Endothelial cell of umbilical vein (primary cell): Measurements from ENCODE around the gene PDE11A. TPM values are rescaled to one million over a fixed set of nuclear protein-coding genes. Genes with fewer than 3 reads are reported as not detected.

Experiments
- BruUV-seq: library from RNA; stranded (reverse); fragments of 400-500 nt; replicated peaks from 2 replicates; lab custom pipeline; 2021; lab: Mats Ljungman, UMichigan
- CTCF ChIA-PET: fragments of 300-600, 350-600 bp; sonication (Branson Sonifier 250); formaldehyde crosslinking; loops from one replicate; lab custom pipeline; 2021; ENCODE audit warnings: antibody characterized with exemption, inconsistent platforms; lab: Charles Lee
- POLR2A ChIA-PET: fragments of 300-600, 350-600 bp; sonication (Branson Sonifier 250); formaldehyde crosslinking; loops from one replicate; lab custom pipeline; 2021; ENCODE audit warnings: antibody characterized with exemption, inconsistent platforms; lab: Charles Lee
- DNase-seq: peaks from one replicate; pipeline ENCODE4 v3.0.0-alpha.2; 2011; ENCODE audit warnings: low read depth, low spot score
- FAIRE-seq: peaks from 2 replicates; lab custom pipeline; 2011; peaks lifted over from hg19 to GRCh38; lab: Jason Lieb, UNC
- H2AFZ ChIP-seq: 2 replicates; pipeline ENCODE4 v1.6.0; 2012; ENCODE audit warnings: low read depth, low read length, control low read depth, inconsistent platforms
- H3K27ac ChIP-seq: 2 replicates; pipeline ENCODE4 v1.5.1; 2011; ENCODE audit warnings: low read depth, mild to moderate bottlenecking, control low read depth, low read length, moderate library complexity; ENCODE audit not compliant: insufficient read depth
- H3K27me3 ChIP-seq, 2 experiments: 2 replicates each; pipeline versions ENCODE4 v1.6.0 to v1.6.1; 2011; ENCODE audit warnings: low read length in 2 of 2, mixed read lengths in 1 of 2; ENCODE audit not compliant: control insufficient read depth in 2 of 2, insufficient read depth in 2 of 2
- H3K36me3 ChIP-seq, 2 experiments: 2 replicates in 1 of 2; 3 replicates in 1 of 2; pipeline ENCODE4 v1.5.1; 2011; ENCODE audit warnings: low read length in 2 of 2, mild to moderate bottlenecking in 1 of 2, moderate library complexity in 1 of 2; ENCODE audit not compliant: control insufficient read depth in 2 of 2, insufficient read depth in 2 of 2; ENCODE audit errors: extremely low read depth in 1 of 2
- H3K4me1 ChIP-seq: 3 replicates; pipeline ENCODE4 v1.5.1; 2011; ENCODE audit warnings: mild to moderate bottlenecking, low read length; ENCODE audit not compliant: control insufficient read depth, insufficient read depth; ENCODE audit errors: extremely low read depth
- H3K4me2 ChIP-seq: 2 replicates; pipeline ENCODE4 v1.6.1; 2011; ENCODE audit warnings: low read length, control low read depth, mixed read lengths; ENCODE audit not compliant: insufficient read depth
- H3K4me3 ChIP-seq, 3 experiments: fragments of 200-600 bp in 1 of 3; sonication (generic), shearing (Covaris generic) in 1 of 3; replicated peaks in 1 of 3; 2 replicates each; pipeline ENCODE4 v1.5.1; 2011 to 2016; ENCODE audit warnings: control low read depth in 3 of 3, low read length in 3 of 3, mild to moderate bottlenecking in 2 of 3, inconsistent platforms in 1 of 3, low read depth in 1 of 3, moderate library complexity in 1 of 3; ENCODE audit not compliant: insufficient read depth in 1 of 3
- H3K79me2 ChIP-seq: 2 replicates; pipeline ENCODE4 v1.6.0; 2012; ENCODE audit warnings: low read length, inconsistent platforms; ENCODE audit not compliant: control insufficient read depth, insufficient read depth
- H3K9ac ChIP-seq: replicated peaks from 2 replicates; pipeline ENCODE3; 2011; ENCODE audit warnings: low read length, control low read depth; ENCODE audit not compliant: insufficient read depth; ENCODE audit errors: extremely low read depth
- H3K9me1 ChIP-seq: replicated peaks from 3 replicates; pipeline ENCODE4 v1.6.0; 2011; ENCODE audit warnings: mild to moderate bottlenecking, low read length; ENCODE audit not compliant: control insufficient read depth, insufficient read depth; ENCODE audit errors: extremely low read depth
- H3K9me3 ChIP-seq: replicated peaks from 2 replicates; pipeline ENCODE4 v1.5.1; 2012; ENCODE audit warnings: low read length, inconsistent platforms; ENCODE audit not compliant: control insufficient read depth, insufficient read depth
- H4K20me1 ChIP-seq: replicated peaks from 2 replicates; pipeline ENCODE3; 2011; ENCODE audit warnings: mild to moderate bottlenecking, low read length; ENCODE audit not compliant: control insufficient read depth, insufficient read depth; ENCODE audit errors: extremely low read depth
- EZH2 ChIP-seq: IDR thresholded peaks from 2 replicates; pipeline ENCODE4 v1.6.1; 2012; ENCODE audit warnings: borderline replicate concordance, low read depth, mild to moderate bottlenecking, moderate library complexity, low read length, inconsistent platforms; ENCODE audit not compliant: severe bottlenecking
- FOS ChIP-seq: IDR thresholded peaks from 2 replicates; pipeline ENCODE4 v1.6.1; 2011; ENCODE audit warnings: mild to moderate bottlenecking, low read length, moderate library complexity, borderline replicate concordance; ENCODE audit not compliant: insufficient read depth
- GATA2 ChIP-seq: IDR thresholded peaks from 2 replicates; pipeline ENCODE4 v1.7.0; 2011; ENCODE audit warnings: low read depth, mild to moderate bottlenecking, moderate library complexity, mixed read lengths, low read length; ENCODE audit not compliant: insufficient read length, insufficient read depth
- JUN ChIP-seq: IDR thresholded peaks from 2 replicates; pipeline ENCODE4 v1.6.1; 2011; ENCODE audit warnings: borderline replicate concordance, low read depth; ENCODE audit not compliant: insufficient read length, insufficient read depth
- MAX ChIP-seq: IDR thresholded peaks from 2 replicates; pipeline ENCODE4 v1.6.1; 2011; ENCODE audit not compliant: insufficient read depth, insufficient read length
- MYC ChIP-seq: IDR thresholded peaks from one replicate; pipeline ENCODE4 v1.6.1; 2011; ENCODE audit warnings: mild to moderate bottlenecking, low read depth, low read length
- POLR2A ChIP-seq: IDR thresholded peaks from 2 replicates; pipeline ENCODE4 v1.6.1; 2012; ENCODE audit warnings: low read depth, mild to moderate bottlenecking, control low read depth, low read length
- POLR2AphosphoS5 ChIP-seq: IDR thresholded peaks from 2 replicates; pipeline ENCODE4 v1.6.1; 2012; ENCODE audit warnings: low read depth, mild to moderate bottlenecking, control low read depth, low read length, moderate library complexity; ENCODE audit not compliant: insufficient read depth
- dilution Hi-C: fragments of 300-500 bp; cut with MboI; formaldehyde crosslinking; loops from one replicate; pipeline ENCODE4 v1.15.0; 2019; ENCODE audit warnings: low sequenced_read_pairs; ENCODE audit not compliant: extremely low pct_ligation_motif_present
- intact Hi-C: fragments of 100-400 bp; cut with micrococcal nuclease; formaldehyde crosslinking; loops from one replicate; pipeline ENCODE4 v1.10.0; 2022
- polyA plus RNA-seq, 4 experiments: library from polyadenylated mRNA; depleted of rRNA in 3 of 4; stranded (reverse) in 3 of 4; unstranded in 1 of 4; fragments of >200 nt; gene quantifications; 2 replicates each; pipeline versions ENCODE4 v1.2.1 to v1.2.3, GENCODE V29; 2011 to 2012; ENCODE audit warnings: missing spikeins in 1 of 4
- total RNA-seq: library from RNA; stranded (reverse); gene quantifications from 2 replicates; pipeline ENCODE4 v1.2.3, GENCODE V29; 2021
- TF ChIP-seq, protein P1 (sequence below), 2 donors: IDR thresholded peaks; 1 replicate in 1 of 2; 2 replicates in 1 of 2; pipeline ENCODE4 v1.5.1; 2011; ENCODE audit warnings: low read length in 2 of 2, mild to moderate bottlenecking in 2 of 2, moderate library complexity in 2 of 2, control low read depth in 1 of 2, inconsistent platforms in 1 of 2, low read depth in 1 of 2; ENCODE audit not compliant: insufficient read depth in 1 of 2; ENCODE audit errors: extremely low read depth in 1 of 2

Gene PDE11A
- total and polyA plus RNA-seq, 2 donors (not counting 3 experiments of a cell fraction or from before 2014, with no cell fraction given): 0.07 to 0.51 TPM

DNA sequence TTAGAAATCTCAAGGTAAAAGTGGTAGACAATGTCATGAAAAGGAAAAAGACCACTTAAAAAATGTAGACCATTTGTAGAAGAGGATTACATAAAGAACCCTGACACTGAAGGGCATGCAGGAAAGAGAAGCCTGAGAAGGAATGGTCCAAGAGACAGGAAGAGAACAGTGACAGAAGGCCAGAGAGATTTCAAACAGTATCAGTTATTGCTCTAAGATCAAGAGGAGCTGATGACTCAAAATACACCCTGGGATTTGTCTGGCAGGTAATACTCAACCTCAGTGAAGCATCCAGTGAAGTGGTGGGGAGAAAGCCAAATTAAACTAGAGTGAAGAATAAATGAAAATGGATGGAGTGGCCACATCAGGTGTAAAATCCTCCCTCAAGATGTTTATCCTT, 100.5 kb downstream of the PDE11A start:
- BruUV-seq: no TSS peak
- Histone ChIP-seq H3K4me2 (no peak overlapping the region), H3K9ac (no peak overlapping the region), H2AFZ (no peak overlapping the region), H3K36me3 (no peaks in the 10 kb centered on the region), H3K4me1 (no peaks in the 10 kb centered on the region), H3K27ac (no peak overlapping the region), H3K9me3 (no peaks in the 10 kb centered on the region), H3K9me1 (no peaks in the 10 kb centered on the region), H3K27me3 (no peaks in the 10 kb centered on the region), H4K20me1 (no peaks in the 10 kb centered on the region), H3K4me3 (no peak overlapping the region), H3K79me2 (no peaks in the 10 kb centered on the region)
- DNase-seq (no peak), FAIRE-seq (no peak)
- POLR2A ChIA-PET: no interaction called here
- CTCF ChIA-PET: no interaction called here
- intact Hi-C loops (no loop called here), dilution Hi-C loops (no loop called here)
- TF ChIP-seq EZH2 (no peak), POLR2A (no peak), JUN (no peak), MAX (no peak), GATA2 (no peak), POLR2AphosphoS5 (no peak), MYC (no peak), FOS (no peak)
- TF ChIP-seq, protein P1, sequence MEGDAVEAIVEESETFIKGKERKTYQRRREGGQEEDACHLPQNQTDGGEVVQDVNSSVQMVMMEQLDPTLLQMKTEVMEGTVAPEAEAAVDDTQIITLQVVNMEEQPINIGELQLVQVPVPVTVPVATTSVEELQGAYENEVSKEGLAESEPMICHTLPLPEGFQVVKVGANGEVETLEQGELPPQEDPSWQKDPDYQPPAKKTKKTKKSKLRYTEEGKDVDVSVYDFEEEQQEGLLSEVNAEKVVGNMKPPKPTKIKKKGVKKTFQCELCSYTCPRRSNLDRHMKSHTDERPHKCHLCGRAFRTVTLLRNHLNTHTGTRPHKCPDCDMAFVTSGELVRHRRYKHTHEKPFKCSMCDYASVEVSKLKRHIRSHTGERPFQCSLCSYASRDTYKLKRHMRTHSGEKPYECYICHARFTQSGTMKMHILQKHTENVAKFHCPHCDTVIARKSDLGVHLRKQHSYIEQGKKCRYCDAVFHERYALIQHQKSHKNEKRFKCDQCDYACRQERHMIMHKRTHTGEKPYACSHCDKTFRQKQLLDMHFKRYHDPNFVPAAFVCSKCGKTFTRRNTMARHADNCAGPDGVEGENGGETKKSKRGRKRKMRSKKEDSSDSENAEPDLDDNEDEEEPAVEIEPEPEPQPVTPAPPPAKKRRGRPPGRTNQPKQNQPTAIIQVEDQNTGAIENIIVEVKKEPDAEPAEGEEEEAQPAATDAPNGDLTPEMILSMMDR (IDR thresholded peaks at IDR 0.05; ENCODE audit: extremely low read depth in 1 of 2, insufficient read depth in 1 of 2, low read depth in 1 of 2, low read length in 2 of 2): no peak
